HG03064 (cell line): ENCODE measurements around the gene CTNNA3.
"Not testable (repeated sequence)": the region's sequence is repeated elsewhere in the genome, so short reads cannot be mapped to it uniquely, and the experiment has no call there.

Source experiments
- ATAC-seq: cut with Tn5 transposase; IDR thresholded peaks from one replicate; pipeline ENCODE4 v1.9.1; 2021; ENCODE audit warnings: low read depth; ENCODE audit not compliant: unreplicated experiment

Gene CTNNA3

DNA sequence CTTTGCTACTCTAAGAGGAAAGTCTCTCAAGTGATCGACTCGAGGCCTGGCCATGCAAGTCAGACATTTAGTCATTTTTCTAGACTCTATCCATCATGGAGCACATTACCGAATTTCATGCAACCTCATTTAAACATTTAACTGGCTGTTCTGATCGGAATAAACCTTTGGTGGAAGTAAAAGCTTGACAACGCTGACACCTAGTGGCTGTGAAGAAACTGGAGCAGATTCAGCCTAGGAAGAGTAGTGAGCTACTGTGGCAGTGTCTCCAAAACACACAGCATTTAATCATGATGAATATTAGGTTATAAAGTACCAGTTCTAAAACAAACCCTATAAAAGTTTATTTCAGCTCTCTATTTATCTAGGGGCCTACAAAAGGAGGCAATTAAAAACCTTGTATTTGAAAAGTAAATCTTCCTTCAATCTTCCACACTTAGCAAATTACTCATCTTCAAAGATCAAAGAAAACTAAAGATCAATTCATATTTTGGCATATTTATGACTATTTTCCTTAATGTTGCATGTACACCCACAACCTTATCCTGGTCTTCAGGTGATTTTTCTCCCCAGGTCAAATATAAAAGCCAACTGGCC, 175.0 kb downstream of the CTNNA3 start:
- no peak for ATAC-seq

GRCh38 chr10:67519434-67519833, 176.6 kb downstream of the CTNNA3 start:
- ATAC-seq: no peak

DNA sequence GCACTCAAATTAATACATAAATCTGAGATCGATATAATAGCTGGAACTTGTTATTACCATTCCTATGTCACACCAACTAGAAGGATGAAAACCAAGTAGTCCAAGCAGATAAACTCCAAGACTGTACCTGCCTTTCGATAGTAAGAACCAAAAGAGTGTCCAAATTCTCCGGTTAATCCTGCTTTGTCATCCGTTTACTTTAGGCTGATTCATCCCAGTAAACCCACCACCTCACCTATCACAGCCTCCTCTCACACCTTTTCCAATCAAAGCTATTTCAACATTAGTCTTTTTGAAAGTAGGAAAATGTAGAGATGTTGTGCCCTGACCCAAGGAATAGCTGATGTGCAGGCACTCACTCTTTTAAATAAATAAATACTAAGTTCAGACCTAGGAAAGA, 177.2 kb downstream of the CTNNA3 start:
- no peak for ATAC-seq

DNA sequence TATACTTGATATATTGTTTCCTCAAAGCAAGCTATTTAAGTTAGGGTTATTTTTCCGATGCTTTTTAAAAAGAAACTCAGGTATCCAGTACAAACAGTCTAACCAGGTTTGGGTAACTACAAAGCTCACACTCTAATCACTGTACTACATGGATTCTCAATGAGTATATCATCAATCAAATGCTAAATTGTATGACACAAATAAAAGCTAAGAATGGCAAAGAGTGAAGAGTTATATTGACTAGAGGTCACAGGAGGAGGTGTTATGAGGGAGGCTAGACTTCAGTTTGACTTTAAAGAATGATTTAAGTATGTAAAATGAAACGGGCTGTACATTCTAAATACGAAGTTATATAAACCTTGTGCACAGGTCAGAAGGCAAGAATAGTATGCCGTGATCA, 178.0 kb downstream of the CTNNA3 start:
- no peak for ATAC-seq

DNA sequence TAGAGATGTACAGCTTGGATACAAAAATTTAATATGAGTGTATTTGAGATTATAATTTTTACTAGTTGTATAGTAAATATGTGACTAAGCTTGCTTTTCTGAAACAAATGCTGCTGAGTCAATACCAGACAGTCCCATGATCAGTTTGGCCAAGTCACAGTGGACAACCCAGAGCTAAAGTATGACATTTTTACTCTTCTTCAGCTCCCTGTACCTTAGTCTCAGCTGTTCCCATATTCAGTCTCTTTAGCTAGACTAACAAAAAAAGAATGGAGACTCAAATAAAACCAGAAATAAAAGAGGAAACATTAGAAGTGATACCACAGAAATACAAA, 189.3 kb downstream of the CTNNA3 start:
- ATAC-seq: no peak

DNA sequence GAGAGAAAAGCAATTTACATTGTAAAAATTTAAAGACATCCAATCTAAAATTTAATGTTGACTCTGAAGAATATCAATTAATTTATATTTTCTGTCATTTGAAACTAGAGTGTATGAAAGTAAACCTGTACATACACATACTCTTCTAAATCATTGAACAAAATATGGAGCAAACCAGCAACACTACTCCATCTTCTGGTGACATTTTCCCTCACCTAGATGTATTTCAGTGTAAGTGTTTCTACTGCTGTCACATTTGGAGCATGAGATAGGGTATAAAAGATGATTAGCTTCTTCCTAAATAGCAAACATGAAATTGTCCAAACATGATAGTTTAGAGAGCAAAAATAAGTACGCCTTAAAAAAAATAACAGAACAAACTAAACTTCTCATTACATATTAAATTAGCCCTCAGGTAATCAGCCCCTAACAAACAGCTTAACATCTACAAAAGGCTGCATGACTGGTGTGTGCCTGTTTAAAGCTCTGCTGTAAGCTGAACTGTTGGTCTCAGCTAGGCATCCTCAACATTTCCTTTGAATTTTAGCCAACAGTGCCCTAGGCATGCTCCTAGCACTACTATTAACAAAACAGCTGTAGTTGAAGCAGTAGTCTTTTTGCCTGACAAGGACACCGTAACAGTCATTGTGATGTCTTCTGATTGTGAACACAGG, 189.8 kb downstream of the CTNNA3 start:
- ATAC-seq: no peak

DNA sequence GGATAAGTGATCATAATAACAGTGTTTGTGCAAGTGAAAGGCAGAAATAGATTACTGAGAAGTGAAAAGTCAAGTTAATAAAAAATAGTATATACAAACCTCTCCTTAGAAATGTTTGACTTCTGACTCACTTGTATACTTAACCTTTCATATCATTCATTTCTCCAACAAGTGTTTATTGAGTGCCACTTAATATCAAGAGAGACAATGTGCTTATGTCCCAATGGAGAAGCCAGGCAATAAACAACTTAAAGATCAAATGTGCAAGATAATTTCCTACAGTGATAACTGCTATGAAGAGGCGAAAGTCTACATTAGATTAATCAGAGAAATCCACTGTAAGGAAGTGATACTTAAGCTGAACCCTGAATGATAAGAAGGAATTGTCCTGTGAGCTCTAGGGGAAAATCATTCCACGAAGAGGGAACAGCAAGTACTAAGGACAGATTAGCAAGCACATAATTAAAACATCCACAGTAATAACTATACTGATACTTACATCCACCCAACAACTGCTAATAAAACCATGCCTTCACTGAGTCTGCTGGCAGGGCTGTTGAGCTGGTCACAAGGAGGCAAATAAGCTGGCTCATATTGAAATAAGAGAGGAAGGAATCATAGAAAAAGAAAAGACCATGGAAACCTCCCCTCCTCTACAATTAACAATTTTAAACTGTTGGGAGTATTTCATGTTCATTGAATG, 203.5 kb downstream of the CTNNA3 start:
- ATAC-seq: no peak

- no peak for ATAC-seq
Observed at GRCh38 chr10:67487906-67488619, 207.9 kb downstream of the CTNNA3 start.

DNA sequence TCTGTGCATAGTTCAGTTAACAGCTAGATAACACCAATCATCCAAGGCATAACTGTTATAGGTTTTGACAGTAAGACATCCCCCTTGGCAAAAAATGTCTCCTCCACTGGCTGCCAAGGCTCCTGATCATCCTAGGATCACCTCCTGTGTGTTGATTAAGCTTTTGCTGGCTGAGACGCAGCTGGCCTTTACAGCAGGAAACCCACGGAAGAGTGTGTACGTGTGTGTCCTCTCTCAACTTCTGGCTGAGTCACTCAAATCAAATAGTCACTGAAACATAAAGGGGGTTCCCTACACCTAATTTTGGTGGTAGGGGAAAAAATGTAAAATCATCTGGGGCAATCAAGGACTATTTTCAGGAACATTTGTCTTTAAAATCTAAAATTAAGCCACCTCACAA, 208.8 kb downstream of the CTNNA3 start:
- no peak for ATAC-seq

DNA sequence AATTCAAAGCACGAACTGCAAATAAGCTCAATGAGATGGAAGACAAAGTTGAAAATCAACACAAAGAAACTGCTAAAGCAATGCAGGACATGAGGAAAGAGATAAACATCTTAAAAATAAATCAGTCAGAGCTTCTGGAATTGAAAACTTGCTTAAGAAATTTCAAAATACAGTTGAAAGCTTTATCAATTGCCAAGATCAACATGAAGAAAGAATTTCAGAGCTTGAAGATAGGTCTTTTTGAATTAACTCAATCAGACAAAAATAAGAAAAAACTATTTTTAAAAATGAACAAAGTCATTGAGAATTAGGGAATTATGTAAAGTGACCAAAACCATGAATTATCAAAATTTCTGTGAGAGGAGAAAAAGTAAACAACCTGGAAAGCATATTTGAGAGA, 218.1 kb downstream of the CTNNA3 start:
- ATAC-seq: no peak

- ATAC-seq: no peak
Observed at GRCh38 chr10:67476201-67476600, 219.8 kb downstream of the CTNNA3 start.

DNA sequence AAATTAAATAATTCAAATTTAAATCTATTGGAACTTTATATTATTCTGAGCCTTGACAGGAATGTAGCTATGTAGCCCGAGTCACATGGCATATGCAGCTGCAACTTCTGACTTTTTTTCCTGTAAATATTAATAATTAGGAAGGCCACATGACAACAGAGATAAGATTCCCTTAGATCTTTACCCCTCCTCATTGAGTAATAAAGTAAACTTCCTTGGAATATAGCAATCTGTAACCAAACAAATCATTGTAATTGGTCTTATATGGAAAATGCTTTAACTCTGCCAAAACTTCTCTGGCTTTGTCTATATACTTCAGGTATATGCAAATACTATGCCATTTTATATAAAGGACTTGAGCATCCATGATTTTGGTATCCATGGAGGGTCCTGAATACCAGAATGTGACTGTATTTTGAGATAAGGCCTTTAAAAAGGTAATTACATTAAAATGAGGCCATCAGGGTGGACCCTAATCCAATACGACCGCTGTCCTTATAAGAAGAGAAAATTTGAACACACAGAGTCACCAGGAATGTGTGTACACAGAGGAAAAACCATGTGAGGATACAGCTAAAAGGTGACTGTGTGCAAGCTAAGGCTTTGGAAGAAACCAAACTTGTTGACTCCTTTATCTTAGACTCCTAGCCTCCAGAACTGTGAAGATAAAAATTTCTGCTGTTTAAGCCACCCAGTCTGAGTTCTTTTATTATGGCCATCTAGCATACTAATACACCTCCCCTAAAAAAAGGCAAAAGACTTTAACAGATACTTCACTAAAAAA, 222.0 kb downstream of the CTNNA3 start:
- ATAC-seq: no peak

DNA sequence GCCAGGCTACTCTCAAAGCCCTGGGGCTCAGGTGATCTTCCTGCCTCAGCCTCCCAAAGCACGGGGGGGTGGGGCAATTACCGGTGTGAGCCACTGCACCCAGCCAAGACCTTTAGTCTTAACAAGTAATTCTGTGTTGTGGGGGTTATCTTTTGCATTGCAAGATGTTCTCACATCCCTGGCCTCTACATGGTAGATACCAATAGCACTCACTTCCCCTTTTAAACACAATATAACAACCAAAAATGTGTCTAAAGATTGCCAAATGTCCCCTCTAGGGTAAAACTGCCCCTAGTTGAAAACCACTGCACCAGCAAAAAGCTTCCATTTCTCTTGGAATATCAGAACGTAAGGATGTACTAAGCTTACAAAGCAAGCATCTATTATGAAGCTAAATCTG, 225.0 kb downstream of the CTNNA3 start:
- ATAC-seq: no peak

DNA sequence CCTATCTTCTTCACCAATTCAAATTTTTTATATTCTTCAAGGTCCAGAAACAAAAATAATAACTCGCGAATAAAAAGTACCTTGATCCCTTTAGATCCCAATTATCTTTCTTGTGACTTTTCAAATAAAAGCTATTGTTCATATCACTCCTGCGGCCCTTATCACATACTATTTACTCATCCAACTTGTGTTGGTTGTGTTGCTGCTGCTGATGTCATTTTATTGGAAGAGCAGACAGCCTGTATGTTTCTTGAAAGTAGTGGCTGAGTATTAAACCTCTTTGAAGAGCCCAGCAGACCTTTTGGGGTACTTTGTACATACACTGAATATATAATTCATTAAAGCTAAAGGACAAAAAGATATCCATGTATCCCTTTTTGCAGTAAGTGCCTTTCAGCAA, 231.7 kb downstream of the CTNNA3 start:
- no peak for ATAC-seq

GRCh38 chr10:67452892-67453291, 243.1 kb downstream of the CTNNA3 start:
- no peak for ATAC-seq

GRCh38 chr10:67438605-67439304, 257.2 kb downstream of the CTNNA3 start:
- no peak for ATAC-seq

DNA sequence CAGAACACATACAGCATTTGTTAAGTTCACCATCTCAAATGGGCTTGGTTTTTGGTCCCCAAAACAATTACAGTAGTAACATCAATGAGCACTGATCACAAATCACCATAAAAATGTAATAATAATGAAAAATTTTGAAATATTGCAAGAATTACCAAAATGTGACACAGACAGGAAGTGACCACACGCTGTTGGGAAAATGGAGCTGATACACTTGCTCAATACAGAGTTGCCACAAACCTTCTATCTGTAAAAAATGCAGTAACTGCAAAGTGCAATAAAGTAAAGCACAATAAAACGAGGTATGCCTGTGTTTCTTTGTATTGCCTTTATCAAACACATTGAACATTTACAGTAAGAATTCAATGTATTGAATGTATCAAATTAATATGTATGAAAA, 262.7 kb downstream of the CTNNA3 start:
- ATAC-seq: no peak

DNA sequence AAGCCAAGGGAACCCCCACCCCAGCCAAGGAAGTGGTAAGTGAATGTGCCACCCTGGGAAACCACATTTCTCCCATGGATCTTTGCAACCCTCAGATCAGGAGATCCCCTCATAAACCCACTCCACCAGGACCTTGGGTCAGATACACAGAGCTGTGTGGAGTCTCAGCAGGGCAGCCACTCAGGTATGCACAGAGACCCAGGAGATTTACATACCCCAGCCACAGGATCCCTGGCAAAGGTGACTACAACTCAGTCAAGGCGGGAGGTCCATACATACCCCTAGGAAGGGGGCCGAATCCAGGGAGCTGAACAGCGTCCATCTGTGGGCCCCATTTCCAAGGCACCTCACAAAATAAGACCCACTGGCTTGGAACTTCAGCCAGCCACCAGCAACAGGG, 293.4 kb downstream of the CTNNA3 start:
- ATAC-seq: no peak

- ATAC-seq: no peak
Observed at GRCh38 chr10:67401711-67402110, 294.3 kb downstream of the CTNNA3 start.

GRCh38 chr10:67386841-67387533, 309.0 kb downstream of the CTNNA3 start:
- ATAC-seq: not testable (repeated sequence)
